Activated T-cell treated with anti-CD3 and anti-CD28 coated beads for 4 hours (primary cell): ENCODE measurements around the gene HECW1.
"Not testable (repeated sequence)": the region's sequence is repeated elsewhere in the genome, so short reads cannot be mapped to it uniquely, and the experiment has no call there.

Source experiments
- DNase-seq: peaks from one replicate; pipeline ENCODE4 v3.0.0-alpha.2; 2020

Gene HECW1

GRCh38 chr7:43557831-43558495 is 445.5 kb downstream of the HECW1 start:
- DNase-seq, result no peak

- DNase-seq, result no peak
Measured at GRCh38 chr7:43559171-43559945, 446.9 kb downstream of the HECW1 start.

GRCh38 chr7:43559946-43560335 is 447.5 kb downstream of the HECW1 start:
- DNase-seq, result no peak

DNA sequence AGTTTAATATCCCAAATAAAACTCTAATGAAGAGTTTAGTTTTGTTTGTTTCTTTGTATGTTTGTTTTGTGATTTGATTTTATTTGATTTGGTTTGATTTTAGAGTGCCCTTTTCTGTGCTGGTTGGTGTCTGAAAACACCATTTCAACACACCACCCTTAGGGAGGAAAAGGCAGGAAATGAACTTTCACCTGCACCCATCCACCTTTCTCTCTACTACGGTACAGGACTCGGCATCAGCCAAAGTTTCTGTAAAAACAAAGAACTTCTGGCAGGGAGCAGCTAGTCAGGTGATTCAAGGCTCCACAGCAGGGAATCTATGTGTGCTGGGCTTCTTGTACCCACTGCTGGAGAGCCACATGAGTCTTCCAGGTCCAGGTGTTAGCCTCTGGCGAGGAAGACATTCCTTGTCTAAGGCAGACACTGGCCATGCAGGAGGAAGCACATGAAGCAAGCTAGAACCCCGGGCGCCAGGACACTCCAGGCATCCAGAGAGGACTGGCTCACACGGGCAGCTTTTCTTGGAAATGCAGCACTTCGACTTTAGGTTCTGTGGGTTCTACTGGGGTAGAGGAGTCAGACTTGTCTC is 448.4 kb downstream of the HECW1 start:
- DNase-seq, result no peak

DNA sequence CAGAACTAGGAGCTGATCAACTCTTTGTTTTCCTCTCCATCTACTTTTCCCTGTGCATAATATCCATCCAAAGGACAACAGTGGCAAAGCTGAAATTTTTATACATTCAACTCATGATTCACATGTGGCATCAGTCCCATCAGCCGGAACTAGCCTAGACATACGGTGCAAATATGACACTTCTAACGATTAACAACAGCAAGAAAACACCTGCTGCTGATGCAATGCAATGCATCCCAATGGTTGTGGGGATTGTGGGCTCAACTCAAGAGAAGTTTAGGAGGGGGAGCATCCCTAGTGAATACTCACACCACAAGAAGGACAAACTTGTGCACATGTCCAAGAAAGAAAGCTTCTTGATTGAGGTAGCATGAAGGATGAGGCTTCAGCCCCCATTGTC is 449.9 kb downstream of the HECW1 start:
- no peak for DNase-seq

DNA sequence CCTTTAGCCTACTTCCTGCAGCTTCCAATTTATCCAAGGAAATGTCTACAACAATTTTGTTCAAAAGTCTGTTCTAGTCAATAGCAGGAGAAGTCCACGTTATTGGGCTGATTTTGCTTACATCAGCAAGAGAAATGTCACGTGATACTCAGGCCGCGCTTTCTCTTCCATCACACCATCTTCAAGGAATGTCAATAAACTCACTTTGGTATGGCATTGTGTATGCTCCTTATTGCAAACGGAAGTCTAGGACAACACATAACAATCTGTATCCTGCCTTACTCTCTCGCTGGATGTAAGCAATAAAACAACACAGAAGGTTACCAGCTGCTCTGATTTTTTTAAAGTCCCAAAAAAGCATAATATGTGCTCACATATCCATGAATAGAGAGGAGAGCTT is 453.3 kb downstream of the HECW1 start:
- no peak for DNase-seq

DNA sequence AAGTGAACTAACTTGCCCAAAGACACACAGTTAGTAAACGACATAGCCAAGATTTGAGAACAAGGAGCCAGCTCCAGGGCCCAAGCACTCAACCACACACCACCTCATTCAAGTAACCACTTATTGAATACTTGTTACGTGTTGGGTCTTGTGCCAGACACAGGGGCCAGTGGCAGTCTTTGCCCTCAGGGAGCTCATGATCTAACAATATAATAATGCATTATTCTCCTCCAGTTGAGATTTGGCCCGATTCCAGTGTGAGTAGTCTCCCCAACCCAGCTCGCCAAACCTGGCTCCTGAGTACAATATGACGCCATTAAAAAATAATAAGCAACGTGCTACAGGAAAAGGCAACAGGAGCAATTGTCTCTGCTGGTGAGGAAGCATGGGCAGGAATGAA is 456.1 kb downstream of the HECW1 start:
- no peak for DNase-seq

- DNase-seq, result no peak
Measured at GRCh38 chr7:43569424-43569823, 457.0 kb downstream of the HECW1 start.

GRCh38 chr7:43570688-43571365 is 458.4 kb downstream of the HECW1 start:
- DNase-seq, result no peak

GRCh38 chr7:43572516-43573049 is 460.1 kb downstream of the HECW1 start:
- DNase-seq, result no peak

DNA sequence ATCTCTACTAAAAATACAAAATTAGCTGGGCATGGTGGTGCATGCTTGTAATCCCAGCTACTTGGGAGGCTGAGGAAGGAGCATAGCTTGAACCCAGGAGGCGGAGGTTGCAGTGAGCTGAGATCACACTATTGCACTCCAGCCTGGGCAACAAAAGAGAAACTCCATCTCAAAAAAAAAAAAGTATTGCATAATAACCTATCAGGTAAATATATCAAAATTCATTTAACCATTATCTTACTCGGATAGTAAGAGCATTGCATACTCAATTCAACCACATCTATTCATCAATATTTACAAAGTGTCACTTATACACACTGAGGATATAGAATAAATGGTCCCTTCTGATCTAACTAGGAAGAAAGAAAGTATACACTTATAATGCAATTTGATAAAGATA is 461.4 kb downstream of the HECW1 start:
- DNase-seq, result not testable (repeated sequence)

DNA sequence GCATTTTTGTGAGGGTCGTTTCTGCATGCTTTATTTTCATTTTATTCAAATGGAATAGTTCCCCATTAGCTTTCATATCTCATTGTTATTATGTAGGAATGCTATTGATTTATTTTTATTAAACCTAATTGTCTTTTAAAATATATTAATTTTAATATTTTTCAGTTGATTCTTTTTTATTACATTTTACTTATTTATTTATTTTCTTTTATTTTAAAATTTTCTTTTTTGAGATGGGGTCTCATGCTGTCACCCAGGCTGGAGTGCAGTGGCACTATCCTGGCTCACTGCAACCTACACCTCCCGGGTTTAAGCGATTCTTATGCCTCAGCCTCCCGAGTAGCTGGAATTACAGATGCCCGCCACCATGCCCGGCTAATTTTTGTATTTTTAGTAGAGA is 463.1 kb downstream of the HECW1 start:
- DNase-seq, result no peak

DNA sequence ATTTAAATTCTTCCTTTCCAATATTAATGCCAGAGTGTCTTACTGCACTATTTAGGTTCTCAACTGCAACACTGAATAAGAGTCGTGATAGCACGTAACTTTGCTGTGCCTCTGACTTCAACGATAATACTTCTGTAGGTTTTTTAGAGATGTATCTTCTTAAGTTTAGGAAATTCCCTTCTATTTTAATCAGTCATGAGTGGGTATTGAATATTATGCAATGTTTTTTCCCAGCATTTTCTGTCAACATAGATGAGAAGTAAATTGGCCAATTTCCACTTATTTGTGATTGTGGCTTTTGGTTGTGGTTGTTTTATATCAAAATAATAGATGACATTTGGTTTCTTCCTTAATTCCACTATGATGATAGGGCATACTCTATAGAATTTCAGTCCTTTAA is 463.8 kb downstream of the HECW1 start:
- DNase-seq, result no peak

GRCh38 chr7:43577485-43577951 is 465.1 kb downstream of the HECW1 start:
- no peak for DNase-seq

- peak; percentile 91 for DNase-seq
Measured at GRCh38 chr7:43582503-43583423, 470.3 kb downstream of the HECW1 start, which contains the start of gene STK17A. Gene STK17A, plus strand, starts transcription at chr7:43583108. Its CDS starts 136 bp downstream, at chr7:43583244.

DNA sequence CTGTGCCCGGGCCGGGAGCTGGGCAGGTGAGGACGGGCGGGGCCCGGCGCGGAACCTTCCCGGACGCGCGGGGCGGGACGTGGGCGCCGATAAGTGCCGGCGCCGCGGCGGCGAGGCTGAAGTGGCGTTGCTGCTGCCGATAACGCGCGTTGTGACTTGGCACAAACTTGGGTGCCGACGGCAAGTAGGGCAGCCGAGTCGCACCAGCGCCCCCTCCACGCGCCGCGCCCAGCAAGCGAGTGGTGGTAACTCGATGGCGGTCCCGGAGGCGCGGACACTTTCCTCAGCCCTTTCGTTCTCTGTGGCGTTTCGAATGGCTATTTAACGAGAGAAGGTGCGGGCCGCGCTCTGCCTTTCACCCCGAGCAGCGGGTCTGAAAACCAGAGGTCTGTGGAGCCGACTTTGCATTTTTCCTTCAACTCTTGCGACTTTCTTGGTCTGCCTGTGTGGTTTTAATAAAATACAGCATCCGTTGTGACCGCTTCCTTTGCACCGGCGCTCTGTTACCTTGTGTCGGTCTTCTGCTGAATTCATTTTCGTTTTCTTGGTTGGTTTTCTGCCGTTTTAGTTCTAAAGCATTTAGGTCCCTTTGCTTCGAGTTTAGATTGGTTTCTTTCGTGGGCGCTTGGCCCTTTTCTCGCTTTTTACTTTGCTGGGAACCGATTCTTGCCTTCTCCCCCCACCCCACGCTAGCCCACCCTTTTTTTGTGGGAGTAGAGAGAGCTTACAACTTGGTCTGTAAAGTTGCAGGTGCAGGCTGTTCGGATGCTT is 471.2 kb downstream of the HECW1 start:
- peak; percentile 41 for DNase-seq

- no peak for DNase-seq
Measured at GRCh38 chr7:43584195-43584586, 471.7 kb downstream of the HECW1 start.

DNA sequence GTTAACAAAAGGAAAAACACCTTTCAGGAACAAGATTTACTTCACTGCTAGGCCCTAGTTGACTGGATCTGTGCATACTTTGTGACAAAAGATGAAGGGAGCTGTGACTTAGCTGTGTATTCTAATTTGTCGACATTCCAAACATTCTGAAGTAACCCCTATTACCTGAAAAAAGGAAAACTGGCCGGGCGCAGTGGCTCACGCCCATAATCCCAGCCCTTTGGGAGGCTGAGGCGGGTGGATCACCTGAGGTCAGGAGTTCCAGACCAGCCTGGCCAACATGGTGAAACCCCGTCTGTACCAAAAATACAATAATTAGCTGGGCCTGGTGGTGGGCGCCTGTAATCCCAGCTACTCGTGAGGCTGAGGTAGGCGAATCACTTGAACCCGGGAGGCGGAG is 472.3 kb downstream of the HECW1 start:
- not testable (repeated sequence) for DNase-seq

- DNase-seq, result no peak
Measured at GRCh38 chr7:43585562-43585961, 473.1 kb downstream of the HECW1 start.

- no peak for DNase-seq
Measured at GRCh38 chr7:43586251-43586900, 473.9 kb downstream of the HECW1 start.
